Stimulated activated CD4-positive, alpha-beta T cell treated with anti-CD3 and anti-CD28 coated beads, Interleukin-1b, Interleukin-23, amount 100 ng/mL, for 1 hour (primary cell): ENCODE data around the gene NOTCH3.

ENCODE experiments used
- DNase-seq, 2 donors: peaks; one replicate each; pipeline ENCODE4 v3.0.0-alpha.2; 2020; ENCODE audit warnings: low read depth in 2 of 2

Gene NOTCH3

DNA sequence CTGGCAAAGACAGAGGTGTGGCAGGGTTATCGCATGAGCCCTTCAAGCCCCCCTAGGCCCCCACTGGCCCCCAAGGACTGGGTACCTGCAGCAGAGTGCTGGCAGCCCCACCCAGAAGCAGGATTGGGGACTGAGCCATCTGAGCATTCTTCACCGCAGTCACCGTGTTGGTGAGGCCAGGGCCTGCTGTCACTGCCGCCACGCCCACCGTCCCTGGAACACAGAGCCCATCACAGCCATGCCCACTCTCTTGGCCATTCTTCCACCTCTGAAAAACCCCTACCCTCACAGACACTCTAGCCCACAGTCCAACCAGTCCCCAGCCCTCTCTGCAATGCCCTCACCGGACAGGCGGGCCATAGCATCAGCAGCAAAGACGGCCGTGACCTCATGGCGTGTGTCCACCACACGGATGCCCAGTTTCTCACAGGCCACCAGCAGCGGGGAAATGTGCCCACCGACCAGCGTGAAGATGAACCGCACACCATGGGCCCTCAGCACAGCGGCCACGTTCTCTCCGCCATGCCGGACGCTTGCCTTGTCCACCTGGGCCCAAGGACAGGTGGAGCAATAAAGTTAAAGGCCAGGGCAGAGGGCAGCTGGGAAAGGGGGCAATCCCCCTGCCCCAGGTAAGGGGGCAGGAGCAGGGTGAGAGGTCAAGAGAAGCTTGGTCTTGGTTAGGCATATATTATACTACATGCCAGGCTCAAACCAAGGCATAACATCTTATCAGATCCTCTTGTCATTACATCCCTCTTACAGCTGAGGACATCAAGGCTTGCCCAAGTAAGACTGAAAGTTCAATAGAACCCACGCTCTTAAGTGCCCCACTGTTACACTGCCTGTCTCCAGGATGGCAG, 77.5 kb downstream of the NOTCH3 start:
- DNase-seq = no peak

DNA sequence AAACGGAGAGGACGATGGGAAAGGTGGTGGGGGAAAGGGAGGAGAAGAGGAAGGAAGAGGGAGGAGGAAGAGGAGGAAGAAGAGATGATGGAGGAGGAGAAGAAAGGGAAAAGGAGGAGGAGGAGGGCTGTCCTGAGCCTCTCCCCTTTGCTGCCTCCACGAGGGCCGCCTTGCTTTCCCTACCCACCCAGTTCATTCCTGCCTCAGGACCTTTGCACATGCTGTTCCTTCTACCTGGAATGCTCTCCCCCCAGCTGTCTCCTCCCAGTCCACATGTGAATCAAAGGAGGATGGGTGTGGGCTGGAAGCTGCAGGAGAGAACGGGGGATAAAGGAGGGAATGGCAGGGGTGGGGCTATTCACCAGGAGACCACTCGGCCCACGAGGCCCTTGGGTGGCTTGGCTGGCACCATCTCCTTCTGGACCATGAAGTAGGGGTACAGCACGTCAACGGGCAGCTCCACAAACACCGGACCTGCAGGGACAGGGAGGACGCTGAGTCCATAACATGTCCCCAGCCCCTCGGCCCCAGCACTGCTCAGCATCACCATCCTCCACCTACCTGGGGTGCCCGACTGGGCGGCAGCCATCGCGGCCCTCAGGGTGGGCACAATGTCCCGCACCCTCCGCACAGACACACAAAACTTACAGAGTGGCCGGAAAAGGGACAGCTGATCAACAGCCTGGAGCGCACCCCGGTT, 78.3 kb downstream of the NOTCH3 start:
- no peak for DNase-seq

DNA sequence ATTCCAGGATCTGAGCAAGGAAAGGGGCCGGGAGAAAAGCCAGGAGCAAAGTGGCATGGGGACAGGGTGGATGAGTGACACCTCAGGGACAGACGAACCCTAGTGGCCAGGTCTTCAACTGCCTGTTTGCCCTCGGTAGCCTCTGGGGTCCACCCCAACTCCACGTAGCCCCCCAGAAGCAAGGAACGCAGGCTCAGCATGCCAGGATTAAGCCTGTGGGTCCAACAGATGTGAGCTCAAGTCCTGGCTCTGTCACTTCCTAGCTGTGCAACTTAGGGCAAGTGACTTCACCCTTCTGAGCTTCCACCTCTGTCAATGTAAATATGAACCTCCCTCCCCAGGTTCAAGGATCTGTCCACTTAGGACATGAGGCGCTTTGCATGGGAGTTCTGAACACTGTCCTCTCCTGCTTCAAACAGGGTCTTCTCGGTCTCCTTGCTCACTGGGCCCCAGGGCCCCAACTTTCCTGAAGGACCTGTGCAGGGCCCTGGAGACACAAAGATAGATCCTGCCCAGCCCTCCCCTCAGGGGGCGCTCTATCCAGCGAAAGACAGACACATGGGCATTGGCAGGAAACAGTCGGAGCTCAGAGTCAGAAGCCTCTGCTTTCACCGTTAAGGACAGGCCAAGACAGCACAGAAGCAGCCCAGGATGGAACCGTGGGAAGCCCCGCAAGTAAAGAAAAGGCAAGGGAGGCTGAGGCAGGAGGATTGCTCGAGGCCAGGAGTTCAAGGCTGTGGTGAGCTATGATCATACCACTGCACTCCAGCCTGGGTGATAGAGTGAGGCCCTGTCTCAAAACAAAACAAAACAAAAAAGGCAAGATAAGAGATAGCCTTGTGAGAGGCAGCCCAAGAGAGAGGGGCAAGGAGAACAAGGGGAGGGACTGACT, 80.4 kb downstream of the NOTCH3 start:
- no peak for DNase-seq

DNA sequence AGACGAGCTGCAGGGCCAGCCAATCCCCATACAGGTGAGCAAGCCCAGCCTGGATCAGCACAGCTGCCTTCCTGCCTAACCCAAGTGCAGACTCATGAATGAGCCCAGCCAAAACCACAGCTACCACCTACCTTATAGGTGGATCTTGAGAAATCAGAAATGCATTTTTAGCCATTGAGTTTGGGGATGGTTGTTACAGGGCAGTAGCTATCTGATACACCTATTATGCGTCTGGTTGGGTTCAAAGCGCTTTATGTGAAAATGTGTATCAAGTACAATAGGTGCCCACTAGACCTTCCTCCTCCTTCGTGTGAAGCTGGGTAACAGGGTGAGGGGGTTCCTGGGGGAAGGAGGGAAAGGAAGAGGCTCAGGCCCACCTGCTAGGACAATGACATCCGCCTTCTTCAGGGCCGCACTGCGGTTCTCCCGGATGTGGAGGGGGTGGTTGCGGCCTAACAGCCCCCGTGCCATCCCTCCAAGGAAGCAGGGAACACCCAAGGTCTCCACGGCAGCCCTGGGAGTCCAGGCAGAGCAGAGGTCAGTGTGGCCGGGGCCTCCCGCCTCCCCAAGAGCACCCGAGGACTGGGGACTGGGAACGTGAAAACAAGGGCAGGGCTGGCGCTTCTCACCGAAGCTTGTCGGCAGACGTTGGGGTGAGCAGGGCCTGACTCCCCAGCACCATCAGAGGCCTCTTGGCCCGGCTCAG, 81.9 kb downstream of the NOTCH3 start:
- DNase-seq = no peak

DNA sequence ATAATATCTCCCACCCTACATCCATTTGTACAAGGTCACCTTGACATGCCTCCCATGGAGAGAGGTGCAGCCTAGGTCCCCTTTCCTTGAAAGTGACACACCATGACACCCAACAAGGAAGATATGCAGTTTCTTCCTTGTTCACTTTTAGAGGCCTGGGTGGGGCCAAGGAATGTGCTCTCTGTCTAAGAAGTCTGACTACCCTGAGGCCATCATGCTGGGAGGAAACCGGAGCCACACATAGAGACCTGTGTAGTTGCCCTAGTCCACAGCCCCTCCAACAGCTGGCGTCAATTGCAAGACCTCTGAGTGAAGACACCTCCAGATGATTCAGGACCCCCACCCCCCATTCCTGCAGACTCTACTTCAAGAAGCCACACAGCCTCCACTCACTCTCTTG, 82.5 kb downstream of the NOTCH3 start:
- no peak for DNase-seq

DNA sequence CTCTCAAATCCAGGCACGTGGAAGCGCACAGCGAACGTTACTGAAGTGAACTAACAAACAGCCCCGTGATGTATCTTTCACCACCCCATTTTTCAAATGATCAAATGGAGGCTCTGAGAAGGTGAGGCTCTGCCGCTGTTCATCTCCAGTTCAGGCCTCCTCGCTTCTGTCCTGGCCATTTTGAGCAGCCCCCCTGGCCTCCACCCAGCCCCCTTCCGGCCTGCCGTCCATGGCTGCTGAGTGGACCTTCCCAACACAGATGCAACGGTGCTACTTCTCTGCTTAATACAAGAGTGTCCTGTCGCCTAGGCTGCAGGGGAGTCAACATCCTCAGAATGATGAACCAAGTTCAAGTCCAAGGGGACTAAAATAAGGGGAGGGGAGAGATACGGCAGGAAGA, 83.9 kb downstream of the NOTCH3 start:
- no peak for DNase-seq

DNA sequence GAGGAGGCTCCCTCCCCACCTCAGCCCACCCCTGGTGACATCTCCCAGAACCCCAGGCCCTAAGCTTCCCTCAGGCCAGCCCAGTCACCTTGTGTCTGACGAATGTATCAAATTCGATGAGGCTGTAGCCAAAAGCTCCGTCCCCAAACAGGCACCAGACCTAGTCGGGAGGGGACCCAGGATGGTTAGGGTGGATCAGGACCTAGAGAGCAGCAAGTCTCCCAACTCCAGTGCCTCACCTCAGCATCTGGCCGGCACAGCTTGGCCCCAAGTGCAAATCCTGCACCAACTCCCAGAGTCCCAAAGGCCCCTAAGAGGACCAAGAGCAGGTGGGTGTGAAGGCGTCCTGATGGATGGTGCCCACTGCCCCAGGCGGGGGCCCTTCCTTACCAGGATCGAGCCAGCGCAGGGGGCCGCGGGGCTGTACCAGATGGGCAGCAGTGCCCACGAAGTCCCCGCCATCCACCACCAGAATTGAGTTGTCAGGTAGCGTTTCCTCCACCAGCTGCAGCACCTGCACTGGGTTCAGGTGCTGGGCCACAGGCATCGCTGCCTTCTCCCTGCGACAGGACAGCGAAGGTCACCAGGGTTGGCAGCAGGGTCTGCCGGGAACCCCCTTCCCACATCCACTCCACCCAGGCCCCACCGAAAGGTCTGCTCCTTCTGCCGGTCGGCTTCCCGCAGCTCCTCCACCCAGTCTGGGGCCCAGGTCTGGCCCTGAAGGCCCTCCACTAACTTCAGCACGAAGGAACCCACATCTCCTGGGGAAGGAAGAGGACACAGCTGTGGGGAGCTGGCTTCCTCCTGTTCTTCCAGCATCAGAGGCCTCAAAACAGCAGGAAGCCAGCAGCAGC, 84.8 kb downstream of the NOTCH3 start:
- no peak for DNase-seq

DNA sequence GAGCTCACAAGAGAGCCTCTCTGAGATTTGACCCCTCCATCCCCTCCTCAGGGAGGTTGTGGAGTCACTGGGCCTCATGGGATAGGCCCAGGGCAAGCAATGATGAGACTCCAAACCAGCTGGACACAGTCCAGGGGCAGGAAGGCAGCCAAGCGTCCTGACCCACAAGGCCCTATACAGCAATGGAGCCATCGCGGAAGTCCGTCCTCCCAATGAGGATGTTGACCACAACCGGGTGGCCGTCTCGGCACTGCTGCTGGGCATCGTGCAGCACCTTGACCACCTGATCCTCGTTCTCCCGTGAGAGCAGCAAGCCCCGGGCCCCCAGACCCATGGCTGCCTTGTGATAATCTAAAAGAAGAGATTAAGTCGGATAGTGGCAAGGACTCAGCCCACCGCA, 85.7 kb downstream of the NOTCH3 start:
- DNase-seq = no peak

DNA sequence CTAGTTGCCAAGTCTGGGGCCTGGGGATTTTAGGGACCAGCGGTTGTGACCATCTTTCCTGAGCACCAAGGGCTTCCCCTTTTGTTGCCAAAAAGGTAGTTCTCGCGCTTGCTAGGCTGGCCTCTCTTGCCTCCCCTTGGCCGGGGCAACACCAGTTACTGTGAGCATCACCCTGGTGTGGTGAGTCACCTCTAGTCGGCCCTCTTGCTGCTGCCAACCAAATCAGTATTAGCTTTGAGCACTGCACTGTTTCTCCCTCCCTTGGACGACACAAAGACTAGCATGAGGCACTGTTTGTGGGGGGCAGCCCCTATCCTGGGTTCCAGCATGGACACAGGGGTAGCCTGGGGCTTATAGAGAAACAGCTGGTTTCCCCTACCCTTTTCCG, 86.6 kb downstream of the NOTCH3 start:
- no peak for DNase-seq

DNA sequence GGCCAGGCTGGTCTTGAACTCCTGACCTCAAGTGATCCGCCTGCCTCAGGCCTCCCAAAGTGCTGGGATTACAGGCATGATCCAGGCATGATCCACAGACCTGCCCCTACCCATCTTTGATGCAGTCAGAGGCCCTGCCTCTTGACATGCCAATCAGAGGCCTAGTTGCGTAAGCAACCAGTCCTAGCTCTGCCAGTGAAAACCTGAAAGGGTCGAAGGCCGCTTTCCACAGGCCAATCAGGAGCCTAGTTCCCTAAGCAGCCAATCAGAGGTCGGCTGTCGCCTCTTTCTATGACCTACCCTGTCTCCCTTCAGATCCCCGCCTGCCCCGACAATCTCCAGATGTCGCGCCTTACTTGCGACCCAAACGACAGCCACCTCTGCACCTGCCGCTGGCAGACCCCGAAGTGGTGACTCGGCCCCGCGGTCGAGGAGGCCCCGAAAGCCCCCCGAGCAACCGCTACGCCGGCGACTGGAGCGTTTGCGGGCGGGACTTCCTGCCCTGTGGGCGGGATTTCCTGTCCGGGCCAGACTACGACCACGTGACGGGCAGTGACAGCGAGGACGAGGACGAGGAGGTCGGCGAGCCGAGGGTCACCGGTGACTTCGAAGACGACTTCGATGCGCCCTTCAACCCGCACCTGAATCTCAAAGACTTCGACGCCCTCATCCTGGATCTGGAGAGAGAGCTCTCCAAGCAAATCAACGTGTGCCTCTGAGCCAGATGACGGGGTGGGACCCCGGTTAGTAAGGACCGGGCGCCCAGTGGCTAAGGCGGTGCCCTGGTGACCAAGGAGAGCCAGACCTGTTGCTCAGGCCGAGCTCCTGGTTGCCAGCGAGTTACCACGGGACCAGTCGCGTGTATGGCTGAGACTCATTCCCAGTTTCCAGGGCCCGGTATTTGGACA, 87.3 kb downstream of the NOTCH3 start:
- no peak for DNase-seq

DNA sequence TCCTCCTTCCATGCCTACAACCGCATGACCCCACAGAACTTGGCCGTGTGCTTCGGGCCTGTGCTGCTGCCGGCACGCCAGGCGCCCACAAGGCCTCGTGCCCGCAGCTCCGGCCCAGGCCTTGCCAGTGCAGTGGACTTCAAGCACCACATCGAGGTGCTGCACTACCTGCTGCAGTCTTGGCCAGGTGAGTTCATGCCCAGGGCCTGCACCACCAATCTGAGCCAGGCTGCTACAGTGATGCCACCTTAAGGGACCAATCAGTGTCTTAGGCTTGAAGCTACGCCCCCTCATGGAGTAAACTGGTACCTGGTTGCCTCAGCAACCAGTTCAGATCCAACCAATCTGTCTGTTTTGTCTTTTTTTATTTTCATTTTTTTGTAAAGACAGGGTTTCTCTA, 88.4 kb downstream of the NOTCH3 start:
- no peak for DNase-seq

DNA sequence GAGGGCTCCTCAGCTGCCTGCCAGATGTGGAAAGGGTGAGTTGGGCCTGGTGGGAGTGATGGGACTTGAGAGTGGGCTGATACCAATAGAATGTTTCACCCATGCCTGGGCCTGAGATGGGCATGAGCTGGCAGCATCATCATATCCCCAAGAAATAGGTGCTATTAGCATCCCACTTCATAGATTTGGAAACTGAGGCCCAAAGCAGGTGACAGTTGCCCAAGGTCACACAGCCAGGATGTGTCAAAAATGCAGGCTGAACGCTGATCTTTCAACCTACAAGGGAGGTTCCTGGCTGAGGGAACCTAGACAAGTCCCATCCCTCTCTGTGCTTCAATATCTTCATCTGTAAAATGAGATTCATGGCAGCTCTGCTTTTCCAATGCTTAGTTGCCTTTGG, 89.0 kb downstream of the NOTCH3 start:
- DNase-seq = no peak

DNA sequence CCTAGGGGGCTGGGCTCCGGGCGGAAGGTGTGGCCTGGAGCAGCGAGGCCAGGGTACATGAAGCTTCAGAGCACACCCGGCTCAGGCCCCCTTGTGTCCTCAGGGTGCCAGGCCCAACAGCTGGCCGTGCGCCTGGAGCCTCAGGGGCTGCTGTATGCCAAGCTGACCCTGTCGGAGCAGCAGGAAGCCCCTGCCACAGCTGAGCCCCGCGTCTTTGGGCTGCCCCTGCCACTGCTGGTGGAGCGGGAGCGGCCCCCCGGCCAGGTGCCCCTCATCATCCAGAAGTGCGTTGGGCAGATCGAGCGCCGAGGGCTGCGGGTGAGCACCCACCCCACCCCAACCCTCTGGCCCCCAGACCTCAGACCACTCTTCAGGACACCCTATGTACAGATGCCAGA, 90.4 kb downstream of the NOTCH3 start:
- DNase-seq = no peak

DNA sequence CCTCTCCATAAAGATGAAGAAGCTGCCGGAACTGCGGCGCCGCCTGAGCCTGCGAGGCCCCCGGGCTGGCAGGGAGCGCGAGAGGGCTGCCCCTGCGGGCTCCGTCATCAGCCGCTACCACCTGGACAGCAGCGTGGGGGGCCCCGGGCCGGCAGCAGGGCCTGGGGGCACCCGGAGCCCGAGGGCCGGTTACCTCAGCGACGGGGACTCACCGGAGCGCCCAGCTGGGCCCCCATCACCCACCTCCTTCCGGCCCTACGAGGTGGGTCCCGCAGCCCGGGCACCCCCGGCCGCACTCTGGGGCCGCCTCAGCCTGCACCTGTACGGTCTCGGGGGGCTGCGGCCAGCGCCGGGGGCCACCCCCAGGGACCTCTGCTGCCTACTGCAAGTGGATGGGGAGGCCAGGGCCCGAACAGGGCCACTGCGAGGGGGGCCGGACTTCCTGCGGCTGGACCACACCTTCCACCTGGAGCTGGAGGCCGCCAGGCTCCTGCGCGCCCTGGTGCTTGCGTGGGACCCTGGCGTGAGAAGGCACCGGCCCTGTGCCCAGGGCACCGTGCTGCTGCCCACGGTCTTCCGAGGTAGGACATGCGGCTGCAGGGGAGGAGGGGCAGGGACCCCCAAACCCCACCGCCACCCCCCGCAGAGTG, 90.9 kb downstream of the NOTCH3 start:
- DNase-seq = no peak
